DMS114 treated with DMSO at 0.1 percent for 48 hours (cell line): ENCODE results near the gene ACTR1B.
"Not testable (repeated sequence)": the region's sequence is repeated elsewhere in the genome, so short reads cannot be mapped to it uniquely, and the experiment has no call there.

Source experiments
- DNase-seq: peaks from one replicate; lab custom pipeline; 2025; ENCODE audit not compliant: unreplicated experiment; lab: John Stamatoyannopoulos, UW

Gene ACTR1B

DNA sequence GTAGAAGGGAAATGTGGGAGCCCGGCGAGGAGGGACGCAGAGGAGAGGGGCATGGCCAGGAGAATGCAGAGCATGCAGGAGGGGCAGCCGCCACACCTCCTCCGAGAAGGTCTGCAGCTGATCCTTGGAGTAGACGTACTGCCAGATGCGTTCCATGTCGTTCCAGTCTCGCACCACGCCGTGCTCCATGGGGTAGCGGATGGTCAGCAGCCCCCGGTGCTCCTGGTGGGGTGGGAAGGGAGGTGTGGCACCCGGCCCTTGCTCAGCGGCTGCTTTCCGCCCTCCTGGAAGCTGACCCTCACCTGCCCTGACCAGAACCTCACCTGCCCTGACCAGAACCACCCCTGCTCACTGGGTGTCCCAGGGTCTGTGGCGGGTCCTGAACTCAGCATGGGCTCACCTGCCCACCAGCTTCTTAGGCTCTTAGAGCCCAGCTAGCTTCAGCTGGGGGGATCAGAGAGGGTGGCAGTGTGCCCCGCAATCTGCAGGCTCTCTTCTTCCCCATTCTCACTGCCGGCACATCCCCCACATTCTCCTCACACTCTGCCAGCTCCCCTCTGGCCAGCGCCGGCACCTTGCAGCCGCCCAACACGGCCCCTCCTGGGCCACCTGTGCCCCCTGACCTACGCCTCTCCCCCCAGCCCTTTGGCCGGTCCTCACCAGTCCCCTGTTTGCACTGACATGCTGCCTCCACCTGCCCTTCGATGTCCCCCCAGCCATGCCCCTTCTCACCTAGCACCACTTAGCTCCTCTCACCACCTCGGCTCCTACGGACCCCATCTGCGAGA is 4.4 kb downstream of the ACTR1B start:
- no peak for DNase-seq

DNA sequence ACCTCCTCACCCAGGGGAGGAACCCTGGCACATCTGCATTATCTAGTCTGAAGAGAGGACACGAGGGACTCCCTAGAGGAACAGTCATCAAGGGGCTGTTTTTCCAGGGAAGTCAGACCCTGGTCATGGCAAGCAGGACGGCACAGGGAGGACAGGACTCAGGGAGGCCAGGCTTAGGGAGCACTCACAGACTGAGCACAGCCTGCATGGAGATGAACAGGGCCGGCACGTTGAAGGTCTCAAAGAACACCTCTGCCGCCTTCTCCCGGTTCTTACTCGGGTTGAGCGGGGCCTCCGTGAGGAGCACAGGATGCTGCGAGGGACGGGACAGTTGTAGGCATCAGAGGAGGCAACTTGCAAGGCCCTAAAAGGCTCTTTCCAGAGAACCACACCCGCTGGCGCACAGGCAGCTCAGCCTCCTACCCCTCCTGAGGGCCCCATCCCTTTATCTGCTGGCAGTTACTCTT is 5.1 kb downstream of the ACTR1B start:
- DNase-seq, result no peak

DNA sequence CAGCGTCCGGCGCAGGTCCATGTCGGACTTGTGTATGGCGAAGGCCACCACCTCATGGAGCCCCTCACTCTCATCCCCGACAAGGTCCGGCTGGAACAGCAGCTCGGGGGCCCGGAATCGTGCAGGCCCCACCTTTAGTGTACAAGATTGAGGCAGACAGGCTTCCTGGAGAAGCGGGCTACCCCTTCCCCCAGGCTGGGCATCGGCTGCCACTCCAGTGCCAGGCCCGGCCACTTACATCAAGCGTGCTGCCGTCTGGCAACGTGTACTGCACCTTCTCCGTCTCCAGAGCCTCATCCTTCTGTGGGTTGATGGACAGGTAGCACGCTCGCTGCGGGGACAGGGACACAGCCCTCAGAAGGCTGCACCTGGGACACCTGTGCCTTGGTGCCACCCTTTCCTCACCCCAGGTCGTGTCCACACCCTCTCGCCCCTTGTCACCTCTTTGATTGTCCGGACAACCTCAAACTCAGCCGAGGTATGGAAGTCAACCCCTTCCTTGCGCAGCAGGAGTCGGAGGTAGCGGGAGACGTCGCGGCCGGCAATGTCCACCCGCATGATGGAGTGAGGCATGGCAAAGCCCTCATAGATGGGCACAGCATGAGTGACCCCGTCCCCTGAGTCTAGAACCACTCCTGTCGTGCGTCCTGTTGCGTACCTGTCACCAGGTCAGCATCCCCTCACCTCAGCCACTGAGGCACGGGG is 5.7 kb downstream of the ACTR1B start:
- DNase-seq, result no peak

DNA sequence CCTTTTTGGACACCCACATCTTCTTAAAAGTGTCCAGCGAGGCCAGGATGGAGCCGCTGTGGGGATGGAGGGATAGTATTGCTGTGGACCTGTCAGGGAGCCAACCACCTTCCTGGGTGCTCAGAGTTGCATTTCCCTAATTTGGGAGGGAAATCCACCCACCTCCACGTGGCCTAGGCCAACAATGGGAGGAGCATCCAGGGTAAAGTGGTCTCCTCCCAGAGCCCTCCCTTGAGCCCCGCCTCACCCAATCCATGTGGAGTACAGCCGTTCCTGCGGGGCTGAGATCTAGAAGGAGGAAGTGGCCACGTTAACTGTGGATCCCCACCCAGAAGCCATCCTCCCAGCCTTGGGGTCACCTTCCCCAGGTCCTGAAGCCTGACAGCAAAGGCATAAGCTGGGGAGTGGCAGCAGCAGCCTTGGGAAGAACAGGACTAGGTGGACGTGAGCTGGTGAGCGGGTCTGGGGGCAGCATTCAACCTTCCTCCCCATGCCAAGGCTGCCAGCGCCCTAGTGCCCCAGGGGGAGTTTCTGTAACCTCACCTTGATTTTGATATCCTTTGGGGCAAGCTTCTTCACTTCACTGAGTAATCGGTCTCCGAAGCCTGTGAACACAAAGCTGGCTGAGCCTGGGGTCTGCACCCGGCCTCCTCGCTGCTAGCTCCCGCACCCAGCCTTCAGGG is 6.8 kb downstream of the ACTR1B start:
- no peak for DNase-seq

DNA sequence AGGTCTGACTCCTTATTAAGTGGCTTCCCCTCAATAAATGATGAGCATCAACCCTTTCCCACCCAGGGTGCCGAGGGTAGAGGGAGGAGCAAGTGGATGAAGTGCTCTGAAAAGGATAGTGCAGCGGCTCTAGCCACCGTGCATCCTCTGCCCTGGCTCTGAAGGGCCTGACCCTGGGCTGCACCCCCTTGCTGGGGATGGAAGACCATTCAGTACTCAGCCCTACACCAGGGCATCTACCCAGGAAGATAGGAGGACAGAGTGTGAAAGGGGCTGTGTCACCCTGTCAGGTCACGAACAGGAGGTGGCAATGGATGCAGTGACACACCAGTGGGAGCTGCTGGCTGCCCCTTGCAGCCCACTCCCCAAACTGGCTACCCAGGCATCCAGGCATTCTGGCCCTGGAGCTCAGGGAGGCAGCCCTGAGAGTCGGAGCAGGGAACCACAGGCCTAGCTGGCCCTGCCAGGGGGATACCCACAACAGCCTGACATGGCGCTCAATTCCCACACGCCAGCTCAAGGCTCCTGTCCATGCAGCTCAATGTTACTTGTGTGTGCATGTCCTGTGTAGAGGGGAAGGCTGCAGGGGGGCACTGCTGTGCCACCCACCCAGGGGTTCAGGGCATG is 7.6 kb downstream of the ACTR1B start:
- no peak for DNase-seq

DNA sequence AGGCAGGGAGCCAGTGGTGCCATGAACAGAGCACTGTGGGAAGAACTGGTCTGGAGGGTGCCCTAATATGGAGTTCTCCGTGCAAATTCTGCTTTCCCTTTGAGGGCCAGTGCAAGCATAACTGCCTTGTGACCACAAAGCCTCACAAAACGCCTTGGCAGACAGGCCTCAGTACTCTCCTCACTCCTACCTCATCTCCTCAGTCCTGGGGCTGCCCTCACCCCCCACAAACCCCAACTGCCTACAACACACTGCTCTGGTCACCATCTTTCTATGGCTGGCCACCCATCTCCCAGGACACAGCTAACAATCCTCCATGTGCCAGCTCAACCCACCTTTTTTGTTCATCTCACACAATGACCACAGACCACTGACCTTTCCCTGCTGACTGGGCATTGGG is 9.1 kb downstream of the ACTR1B start:
- DNase-seq, result no peak

DNA sequence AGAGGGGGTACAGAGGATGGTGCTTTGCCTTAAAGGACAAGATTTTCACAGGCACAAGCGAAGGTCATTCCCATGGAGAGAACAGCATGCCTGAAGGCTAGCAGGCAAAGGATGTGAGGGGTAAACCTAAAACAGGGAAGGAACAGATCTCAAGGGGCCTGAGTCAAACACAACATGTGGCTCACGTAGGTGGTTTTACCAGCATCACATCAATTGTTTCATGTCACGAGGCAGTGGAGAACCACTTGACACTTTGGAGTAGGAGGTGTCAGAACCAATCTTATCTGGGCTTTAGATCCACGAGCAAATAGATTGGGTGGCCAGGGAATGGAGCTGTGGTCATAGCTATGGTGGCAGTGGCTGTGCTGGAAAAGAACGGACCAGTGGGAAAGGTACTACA is 9.5 kb downstream of the ACTR1B start:
- DNase-seq, result no peak

DNA sequence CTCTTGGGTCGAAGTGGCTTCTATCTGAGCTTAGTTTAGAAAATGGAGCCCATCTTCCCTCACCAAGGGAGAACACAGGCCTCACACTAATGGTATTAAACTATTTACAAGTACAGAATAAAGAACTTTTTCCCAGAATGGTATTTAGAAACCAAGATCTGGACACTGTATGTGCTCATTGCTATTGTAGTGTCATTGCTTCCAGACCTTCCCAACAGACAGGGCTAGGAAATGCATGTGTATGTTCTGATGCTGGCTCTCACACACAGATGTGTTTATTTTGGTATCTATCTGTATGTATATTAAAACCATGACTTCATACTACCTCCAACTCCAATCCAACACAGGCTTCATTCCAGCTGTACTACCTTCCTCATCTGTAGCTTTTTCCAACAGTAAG is 10.0 kb downstream of the ACTR1B start:
- DNase-seq, result no peak

DNA sequence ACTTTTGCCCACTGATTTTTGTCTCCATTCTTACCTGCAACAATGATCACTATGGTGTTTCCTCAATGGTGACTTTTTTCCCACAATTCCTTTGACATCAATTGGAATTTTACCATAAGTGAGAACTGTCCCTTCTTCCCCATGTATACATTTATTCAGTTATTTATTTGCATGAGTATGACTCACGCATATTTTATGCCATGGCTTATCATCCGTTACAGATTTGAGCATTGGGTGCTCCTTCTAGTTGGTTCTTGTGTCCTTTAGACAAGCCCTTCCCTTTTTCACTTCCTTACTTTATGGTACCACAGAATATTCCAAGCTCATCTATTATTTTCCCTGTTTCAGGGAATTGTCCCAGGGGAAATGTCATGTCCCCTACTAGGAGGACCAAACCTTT is 10.4 kb downstream of the ACTR1B start:
- no peak for DNase-seq

DNA sequence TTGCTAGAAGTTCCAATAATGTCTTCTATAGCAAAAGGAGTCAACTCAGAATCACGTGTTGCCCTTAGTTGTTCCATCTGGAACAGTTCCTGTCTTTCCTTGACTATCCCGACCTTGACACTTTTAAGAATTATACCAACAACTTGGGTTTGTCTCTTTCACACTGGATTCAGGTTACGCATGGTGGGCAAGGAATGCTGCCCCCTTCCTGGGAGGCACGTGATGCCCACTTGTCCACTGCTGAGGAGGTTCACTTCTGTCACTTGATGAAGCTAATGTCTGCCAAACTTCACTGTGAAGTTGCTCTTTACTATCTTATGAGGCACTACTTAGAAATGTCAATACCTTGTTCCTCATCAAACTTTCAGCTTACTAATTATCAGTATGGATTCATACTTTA is 12.7 kb downstream of the ACTR1B start:
- no peak for DNase-seq

DNA sequence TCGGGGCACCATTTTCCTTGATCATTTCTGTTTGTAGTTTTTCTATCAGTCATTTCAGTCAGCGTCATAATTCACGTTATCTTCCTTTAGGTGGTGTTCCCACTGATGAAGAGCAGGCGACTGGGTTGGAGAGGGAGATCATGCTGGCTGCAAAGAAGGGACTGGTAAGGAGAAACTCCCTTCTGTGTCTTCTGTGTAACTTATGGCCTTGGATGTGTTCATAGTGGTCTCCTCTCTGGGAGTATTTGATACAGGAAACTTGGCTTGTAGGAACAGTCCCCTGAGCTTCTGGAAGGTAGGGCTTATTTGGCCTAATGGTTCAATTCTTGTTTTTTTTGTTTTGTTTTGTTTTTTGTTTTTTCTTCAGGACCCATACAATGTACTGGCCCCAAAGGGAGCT is 16.9 kb downstream of the ACTR1B start:
- no peak for DNase-seq

DNA sequence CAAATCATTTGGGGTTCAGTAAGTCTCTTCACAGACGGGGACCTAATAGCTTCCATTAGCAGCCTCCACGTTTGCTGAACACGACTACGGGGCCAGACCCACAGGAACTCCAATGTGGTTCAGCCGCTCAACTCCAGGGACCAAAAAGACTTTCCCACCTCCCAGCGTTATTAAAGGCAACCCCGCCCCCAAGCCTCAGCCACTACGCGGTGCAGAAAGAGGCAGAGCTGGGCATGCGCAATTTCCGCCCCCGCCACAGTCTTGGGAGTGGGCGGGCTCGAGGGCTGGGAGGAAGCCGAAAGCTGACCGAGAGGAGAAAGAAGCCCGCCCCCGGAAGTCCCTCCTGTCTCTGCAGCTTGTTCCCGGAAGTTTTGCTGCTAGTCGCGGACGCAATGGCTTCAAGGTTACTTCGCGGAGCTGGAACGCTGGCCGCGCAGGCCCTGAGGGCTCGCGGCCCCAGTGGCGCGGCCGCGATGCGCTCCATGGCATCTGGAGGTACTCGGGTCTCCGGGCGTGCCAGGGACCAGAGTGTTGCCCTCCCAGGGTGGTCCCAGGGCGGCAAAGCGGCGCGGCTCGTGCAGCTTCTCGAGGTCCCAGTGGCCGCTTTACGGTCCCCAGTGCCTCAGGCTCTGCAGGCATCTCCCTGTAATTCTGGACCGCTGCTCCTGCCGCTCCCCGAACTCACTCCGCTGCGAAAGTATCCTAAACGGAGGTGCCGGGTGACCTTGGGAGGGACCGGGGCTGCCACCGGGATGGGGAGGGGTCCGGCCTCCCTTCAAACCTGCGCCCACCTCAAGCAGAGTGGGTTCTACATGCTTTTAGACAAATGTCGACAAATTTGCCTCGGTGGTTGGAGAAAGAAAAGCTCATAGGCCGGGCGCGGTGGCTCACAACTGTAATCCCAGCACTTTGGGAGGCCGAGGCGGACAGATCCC is 17.9 kb downstream of the ACTR1B start, which contains the start of gene COX5B:
Gene COX5B, plus strand, starts transcription at position 368 of the 935 bp plus-strand sequence. Its CDS starts 25 bp downstream, at position 393.
- DNase-seq, result peak; percentile 98

DNA sequence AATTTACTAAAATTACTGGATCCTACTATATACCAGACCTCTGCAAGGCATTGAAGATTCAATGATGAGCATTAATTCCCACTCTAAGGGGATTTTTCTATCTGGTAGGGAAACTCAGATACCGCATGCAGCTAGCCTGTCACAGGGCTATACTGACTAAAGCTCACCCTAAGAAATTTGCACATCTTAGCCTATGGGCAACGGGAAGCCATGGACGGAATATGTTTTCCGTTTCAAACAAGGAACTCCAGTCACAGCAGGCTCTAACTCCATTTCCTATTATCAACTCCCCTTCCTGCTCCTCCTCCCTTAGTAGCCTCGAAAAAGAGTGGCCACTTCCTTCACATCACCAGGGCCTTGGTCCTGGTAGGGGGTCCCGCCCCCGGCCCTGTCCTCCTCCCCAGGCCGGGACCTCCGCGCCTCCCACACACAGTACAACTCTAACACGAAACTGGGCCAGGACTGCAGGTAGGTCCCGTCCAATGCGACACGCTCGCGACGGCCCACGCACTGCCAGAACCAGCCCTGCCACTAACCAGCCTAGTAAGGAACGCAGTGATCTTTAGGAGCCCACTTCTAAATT is 18.6 kb downstream of the ACTR1B start:
- no peak for DNase-seq

DNA sequence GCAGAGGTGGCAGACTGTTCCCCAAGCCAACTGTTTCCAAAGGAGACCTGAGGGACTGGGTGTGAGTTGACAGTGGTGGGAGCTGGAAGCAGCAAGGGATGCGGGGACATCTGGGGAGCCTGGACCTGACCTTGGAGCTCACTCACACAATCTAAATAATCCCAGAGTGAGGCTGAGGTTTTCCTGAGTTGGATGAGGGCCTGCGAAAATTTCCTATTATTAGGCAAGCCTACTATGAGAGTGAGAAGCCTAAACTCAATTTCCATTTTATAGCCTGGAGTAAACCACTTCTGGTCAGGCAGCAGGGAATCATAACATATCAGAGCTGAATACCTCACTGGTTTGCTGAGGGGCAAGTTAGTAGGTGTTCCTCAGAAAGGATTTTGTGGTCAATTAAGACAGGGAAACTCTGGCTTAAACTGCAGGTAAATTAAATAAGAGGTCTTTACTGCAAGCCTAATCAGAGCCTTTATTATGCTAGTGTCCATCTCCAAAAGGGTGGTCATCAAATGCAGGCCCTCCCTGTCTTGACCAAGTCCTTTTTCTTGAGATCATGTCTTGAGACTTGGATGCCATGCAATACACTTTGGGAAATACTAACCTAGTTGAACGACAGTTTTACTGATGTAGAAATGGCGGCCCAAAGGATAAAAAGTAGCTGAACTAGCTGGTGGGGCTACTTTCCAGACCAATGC is 19.7 kb downstream of the ACTR1B start:
- no peak for DNase-seq

DNA sequence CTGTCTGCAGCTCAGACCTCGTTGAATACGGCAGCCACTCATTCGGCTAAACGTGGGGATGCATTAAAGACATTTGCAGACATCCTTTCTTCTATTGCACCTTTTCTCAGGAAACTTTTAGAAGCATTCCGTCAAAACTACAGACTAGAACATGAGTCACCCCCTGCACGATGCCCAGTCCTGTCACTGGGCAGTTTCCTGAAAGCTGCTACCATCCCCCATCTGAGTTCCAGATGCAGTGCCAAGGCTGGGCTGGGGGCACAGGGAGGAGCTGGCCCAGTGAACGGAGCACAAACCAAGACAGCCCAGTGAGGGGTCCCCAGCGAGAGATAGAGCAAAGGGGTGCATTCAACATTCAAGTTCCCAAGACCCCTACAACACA is 37.8 kb downstream of the ACTR1B start:
- not testable (repeated sequence) for DNase-seq

DNA sequence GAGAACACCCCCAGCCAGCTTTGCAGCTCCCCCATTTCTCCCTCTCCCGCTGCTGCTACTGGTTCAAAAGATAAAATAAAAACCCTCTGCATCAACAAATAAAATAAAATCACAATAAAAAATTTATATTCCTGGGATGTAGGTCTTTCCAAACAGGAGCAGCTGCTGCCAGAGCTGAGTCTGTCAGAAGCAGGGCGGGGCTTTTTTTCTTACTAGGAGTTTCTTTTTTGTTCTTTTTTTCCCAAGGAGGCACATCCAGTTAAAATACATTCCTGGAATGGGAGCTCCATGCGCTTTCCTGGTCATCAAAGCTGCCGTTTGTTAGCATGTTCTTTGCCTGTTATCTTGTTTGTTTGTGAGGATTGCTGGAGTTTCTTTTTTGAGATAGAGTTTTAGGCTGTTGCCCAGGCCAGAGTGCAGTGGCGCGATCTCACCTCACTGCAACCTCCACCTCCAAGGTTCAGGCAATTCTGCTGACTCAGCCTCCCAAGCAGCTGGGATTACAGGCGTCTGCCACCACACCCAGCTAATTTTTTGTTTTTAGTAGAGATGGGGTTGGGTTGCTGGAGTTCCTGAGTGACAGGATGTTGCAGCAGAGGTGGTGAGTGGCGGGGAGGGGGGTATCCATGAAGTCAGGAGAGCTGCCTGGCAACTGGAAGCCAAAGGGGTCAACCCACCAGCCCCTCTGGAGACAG is 38.3 kb downstream of the ACTR1B start:
- not testable (repeated sequence) for DNase-seq

DNA sequence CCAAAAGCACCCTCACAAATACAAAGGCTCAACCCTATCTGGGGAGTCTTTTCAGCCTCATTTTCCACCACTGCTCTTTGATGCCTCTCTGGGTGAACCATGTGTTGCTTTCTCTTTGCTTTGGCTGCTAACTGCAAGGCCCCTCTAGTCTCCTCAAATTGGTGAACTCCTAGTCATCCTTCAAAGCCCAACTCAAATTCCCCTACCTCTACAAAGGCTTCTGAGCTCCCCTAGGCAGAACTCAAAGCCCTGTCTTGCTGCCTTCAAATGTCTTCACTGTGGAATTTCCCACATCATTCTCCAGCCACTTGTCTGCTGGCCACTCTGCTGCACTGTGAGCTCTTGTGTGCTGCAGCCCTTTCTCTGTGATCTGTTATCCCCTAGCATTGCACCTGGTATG is 40.9 kb downstream of the ACTR1B start:
- DNase-seq, result not testable (repeated sequence)

DNA sequence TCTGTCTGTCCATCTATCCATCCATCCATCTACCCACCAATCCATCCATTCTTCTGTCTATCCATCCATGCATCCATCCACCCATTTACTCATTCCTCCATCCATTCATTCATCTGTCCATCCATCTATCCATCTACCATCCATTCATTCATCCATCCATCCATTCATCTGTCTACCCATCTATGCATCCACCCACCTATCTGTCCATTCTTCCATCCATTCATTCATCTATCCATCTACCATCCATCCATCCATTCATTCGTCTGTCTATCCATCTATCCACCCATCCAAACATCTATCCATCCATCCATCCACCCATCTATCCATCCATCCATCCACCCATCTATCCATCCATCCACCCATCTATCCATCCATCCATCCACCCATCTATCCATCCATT is 43.4 kb downstream of the ACTR1B start:
- DNase-seq, result not testable (repeated sequence)
